NCI-H2227 treated with DMSO at 0.1 percent for 48 hours (cell line): ENCODE results near the gene ALMS1.
"Not testable (repeated sequence)": the region's sequence is repeated elsewhere in the genome, so short reads cannot be mapped to it uniquely, and the experiment has no call there.

Source experiments
- DNase-seq: peaks from one replicate; lab custom pipeline; 2025; lab: John Stamatoyannopoulos, UW

Gene ALMS1

DNA sequence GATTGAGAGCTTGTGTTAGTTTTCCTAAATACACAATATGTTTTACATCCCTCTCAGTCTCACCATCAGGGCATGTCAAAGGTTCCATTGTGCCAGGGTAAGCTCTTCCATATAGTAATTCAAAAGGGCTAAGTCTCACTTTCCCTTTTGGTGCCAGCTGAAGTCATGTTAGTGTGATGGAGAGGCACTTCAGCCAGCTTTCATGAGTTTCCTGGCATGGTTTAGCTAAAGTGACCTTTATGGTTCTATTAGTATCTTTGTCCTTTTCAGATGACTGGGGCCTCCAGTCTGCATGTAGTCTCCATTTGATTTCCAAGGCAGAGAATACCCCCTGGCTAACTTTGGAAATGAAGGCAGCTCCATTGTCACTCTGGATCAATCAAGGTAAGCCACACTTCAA is 229.4 kb downstream of the ALMS1 start:
- no peak for DNase-seq

DNA sequence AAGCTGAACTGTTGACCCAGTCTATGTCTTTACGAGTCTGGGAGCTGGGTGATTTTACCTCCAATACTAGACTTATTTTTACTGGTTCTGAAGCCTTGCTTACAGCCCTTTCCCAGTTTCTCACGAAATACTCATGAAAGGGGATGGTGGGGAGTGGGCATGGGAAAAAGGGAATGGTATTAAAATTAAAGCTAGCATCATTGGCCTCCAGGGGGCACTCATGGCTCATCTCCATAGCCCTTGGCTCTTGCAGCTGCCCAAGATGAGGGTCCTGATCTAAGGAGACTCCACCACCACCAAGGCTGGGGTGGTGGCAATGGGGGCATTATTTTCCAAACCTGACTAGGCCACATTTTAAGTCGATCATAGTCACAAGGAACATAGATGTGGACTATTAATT is 234.3 kb downstream of the ALMS1 start:
- DNase-seq: not testable (repeated sequence)

- not testable (repeated sequence) for DNase-seq
These were observed 238.4 kb downstream of the ALMS1 start for GRCh38 chr2:73624036-73624435.

- not testable (repeated sequence) for DNase-seq
These were observed 239.0 kb downstream of the ALMS1 start for GRCh38 chr2:73624625-73625024.

DNA sequence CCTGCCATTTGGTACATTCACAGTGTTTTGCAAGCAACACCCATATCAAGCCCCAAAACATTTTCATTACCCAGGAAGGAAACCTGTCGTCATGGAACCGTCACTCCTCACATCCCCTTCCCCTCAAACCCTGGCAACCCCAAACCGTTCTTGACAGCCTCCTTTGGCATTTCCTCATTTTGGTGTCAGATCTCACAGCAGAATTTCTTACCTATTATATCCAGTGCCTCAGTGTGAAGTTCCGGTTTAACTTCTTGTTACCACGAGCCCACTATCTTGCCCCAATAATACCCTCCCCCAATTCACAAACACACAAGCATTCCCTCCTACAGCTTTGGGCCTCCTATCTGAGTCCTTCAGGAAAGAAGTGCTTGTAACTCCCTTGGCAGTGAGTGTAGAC is 240.6 kb downstream of the ALMS1 start:
- DNase-seq: not testable (repeated sequence)

- DNase-seq: not testable (repeated sequence)
These were observed 242.9 kb downstream of the ALMS1 start for GRCh38 chr2:73628493-73628892.

- DNase-seq: not testable (repeated sequence)
These were observed 245.1 kb downstream of the ALMS1 start for GRCh38 chr2:73630662-73631266.

DNA sequence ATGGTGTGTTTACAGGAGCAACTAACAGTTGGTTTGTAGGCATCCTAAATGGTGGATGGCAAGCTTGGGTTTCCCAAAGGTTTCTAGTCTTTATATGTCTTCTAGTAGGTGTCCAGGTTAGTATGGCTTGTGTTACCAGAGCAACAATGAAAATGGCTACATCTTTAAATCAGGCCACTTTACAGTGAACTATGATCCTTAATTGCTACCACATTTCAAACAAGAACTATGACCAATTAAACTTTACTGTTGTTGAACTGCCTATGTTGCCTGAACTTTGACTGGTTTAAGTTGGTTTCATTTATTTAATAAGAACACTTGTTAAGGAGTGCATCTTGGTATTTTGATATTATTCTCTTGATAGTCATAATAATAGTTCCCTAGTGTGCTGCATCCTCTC is 251.3 kb downstream of the ALMS1 start:
- DNase-seq: not testable (repeated sequence)

DNA sequence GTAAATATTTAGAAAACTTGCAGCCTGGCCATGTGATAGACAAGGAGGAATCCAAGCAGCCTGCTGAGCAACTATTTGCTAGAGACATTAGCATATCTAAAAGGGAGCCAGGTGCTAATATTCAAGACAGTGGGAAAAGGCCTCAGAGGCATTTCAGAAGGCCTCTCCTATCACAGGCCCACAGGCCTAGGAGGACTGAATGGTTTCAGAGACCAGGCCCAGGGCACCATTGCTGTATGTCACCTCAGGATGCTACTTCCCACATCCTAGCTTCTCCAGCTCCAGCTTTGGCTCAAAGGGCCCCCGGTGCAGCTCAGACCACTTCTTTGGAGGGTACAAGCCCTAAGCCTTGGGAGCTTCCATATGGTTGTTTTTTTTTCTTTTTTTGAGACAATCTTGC is 252.8 kb downstream of the ALMS1 start:
- DNase-seq: no peak

DNA sequence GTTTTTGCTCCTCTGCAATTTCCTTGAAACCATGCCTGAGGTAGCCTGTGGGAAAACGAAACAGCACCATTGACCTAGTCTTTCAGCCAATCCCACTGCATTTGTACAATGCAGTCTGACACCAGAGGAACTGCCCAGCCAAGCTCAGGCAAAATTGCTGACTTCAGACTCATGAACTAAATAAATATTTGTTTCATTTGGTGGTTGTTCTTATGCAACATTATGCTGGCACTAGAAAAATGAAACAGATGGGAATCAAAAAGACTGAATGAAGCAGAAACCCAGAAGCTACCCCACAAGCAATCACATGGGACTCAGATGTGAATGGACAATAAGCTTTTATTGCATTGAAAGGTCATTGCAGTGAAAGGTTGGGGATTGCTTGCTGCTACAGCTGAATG is 254.9 kb downstream of the ALMS1 start:
- no peak for DNase-seq

GRCh38 chr2:73640946-73641766 is 255.5 kb downstream of the ALMS1 start:
- DNase-seq: no peak

- no peak for DNase-seq
These were observed 256.1 kb downstream of the ALMS1 start for GRCh38 chr2:73641767-73642062.

DNA sequence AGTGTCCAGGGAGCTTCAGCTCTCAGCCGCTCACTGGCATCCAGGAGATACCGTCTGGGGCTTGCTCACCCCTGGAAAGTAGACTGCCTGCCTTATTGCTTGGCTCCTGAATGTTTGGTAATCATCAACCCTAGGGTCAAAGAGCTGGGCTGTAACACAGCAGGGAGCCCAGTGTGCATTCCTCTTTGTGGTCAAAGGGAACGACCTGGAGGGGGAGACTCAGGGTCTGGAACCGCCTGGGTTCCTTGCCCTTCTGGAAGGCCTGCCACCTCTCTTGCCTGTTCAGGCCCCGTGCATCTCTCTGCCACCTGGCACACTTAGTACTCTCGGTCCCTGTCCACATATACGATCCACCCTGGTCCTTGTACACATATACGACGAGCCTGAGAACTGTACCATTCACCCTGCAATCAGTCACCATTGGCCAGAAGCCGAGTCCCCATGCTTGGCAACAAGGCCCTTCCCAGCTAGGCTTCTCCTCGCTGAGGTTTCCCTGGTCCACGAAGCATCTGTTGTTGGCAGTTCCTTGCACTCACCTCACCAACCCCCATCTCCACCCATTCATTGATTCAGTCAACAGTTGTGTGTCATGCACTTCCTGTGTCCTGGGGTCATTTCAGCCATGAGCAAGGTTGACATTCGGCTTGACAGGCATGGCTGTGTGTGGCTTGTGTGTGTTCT is 256.8 kb downstream of the ALMS1 start, which contains the start of gene NAT8:
Gene NAT8 (minus strand): TSS at position 85 of the 681 bp plus-strand sequence. CDS start 794 bp downstream, outside the sequence.
- no peak for DNase-seq

DNA sequence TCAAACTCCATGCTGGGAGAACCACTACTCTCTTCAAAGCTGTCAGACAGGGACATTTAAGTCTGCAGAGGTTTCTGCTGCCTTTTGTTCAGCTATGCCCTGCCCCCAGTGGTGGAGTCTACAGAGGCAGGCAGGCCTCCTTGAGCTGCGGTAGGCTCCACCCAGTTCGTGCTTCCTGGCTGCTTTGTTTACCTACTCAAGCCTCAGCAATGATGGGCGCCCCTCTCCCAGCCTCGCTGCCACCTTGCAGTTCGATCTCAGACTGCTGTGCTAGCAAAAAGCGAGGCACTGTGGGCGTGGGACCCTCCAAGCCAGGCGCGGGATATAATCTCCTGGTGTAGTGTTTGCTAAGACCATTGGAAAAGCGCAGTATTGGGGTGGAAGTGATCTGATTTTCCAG is 262.1 kb downstream of the ALMS1 start:
- DNase-seq: not testable (repeated sequence)

- no peak for DNase-seq
These were observed 266.1 kb downstream of the ALMS1 start for GRCh38 chr2:73651591-73652230.

- DNase-seq: no peak
These were observed 266.7 kb downstream of the ALMS1 start for GRCh38 chr2:73652348-73652747.

DNA sequence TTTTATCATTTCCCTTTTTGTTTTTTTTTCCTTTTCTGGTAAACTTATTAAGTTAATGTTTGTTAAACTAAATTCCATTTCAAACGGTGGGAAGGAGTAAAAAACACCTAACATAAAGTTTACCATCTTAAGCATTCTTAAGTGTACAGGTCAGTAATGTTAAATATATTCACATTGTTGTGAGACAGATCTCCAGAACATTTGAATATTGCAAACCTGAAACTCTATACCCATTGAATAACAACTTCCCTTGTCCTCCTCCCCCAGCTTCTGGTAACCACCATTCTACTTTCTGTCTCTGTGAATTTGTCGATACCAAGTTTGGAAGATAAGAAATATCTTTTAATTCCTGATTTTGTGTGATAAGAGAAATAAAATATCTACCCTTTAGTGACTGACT is 268.5 kb downstream of the ALMS1 start:
- DNase-seq: no peak
